ENCODE data around the gene TNRC18. TPM values are rescaled to one million over a fixed set of nuclear protein-coding genes. Genes with fewer than 3 reads are reported as not detected.
"Not testable (repeated sequence)": the region's sequence is repeated elsewhere in the genome, so short reads cannot be mapped to it uniquely, and the experiment has no call there.

The TNRC18 gene
- total and polyA plus RNA-seq, 4 donors = 33.4 to 117 (median 84.1) TPM

DNA sequence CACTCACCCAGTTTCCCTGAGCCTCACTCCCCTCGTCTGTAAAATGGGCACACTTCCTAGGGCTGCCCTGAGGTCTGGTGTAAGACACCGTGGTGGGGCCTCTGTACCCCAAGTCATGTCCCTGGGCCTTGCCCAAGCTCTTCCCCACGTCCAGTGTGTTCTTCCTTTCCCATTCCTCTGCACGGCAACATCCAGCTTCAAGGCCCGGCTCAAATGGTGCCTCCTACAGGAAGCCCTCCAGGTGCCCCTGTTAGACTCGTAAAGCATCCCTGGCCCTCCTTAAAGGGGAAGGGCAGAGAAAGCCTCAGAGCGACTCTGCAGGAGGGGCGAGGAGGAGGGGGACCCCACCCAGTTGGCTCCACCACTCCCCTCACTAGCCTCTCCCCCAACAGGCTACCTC, 132.3 kb downstream of the TNRC18 start:
- Histone ChIP-seq H3K4me1 (ENCODE audit: control insufficient read depth in 5 of 5, insufficient read depth in 5 of 5, low read length in 5 of 5) (no peaks in the 10 kb centered on the region), H3K27ac (ENCODE audit: low read depth in 1 of 2, low read length in 1 of 2) (no peak overlapping the region), H3K36me3 (ENCODE audit: control insufficient read depth in 4 of 4, insufficient read depth in 4 of 4, low read length in 4 of 4) (peaks cover 0 to 9% (median 4%) of the 10 kb centered on the region in 4 donors), H3K4me3 (no peak overlapping the region), H3K9ac (ENCODE audit: insufficient read depth in 1 of 2, low read length in 2 of 2) (no peak overlapping the region), H3K9me3 (ENCODE audit: control insufficient read depth in 4 of 4, insufficient read depth in 3 of 4, low read length in 3 of 4) (peaks cover 0 to 9% (median 0%) of the 10 kb centered on the region in 4 donors), H3K27me3 (ENCODE audit: control insufficient read depth in 3 of 3, insufficient read depth in 3 of 3, low read length in 2 of 3) (no peaks in the 10 kb centered on the region)
- WGBS, 2 donors = 87 to 90% methylated on average over 8 of the region's 8 CpGs
- TF ChIP-seq, protein P1, sequence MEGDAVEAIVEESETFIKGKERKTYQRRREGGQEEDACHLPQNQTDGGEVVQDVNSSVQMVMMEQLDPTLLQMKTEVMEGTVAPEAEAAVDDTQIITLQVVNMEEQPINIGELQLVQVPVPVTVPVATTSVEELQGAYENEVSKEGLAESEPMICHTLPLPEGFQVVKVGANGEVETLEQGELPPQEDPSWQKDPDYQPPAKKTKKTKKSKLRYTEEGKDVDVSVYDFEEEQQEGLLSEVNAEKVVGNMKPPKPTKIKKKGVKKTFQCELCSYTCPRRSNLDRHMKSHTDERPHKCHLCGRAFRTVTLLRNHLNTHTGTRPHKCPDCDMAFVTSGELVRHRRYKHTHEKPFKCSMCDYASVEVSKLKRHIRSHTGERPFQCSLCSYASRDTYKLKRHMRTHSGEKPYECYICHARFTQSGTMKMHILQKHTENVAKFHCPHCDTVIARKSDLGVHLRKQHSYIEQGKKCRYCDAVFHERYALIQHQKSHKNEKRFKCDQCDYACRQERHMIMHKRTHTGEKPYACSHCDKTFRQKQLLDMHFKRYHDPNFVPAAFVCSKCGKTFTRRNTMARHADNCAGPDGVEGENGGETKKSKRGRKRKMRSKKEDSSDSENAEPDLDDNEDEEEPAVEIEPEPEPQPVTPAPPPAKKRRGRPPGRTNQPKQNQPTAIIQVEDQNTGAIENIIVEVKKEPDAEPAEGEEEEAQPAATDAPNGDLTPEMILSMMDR (IDR thresholded peaks at IDR 0.05; ENCODE audit: control extremely low read depth, extremely low read depth) = no peak
- no peak for DNase-seq
- ATAC-seq (ENCODE audit: insufficient read depth, low FRiP score) = no peak

DNA sequence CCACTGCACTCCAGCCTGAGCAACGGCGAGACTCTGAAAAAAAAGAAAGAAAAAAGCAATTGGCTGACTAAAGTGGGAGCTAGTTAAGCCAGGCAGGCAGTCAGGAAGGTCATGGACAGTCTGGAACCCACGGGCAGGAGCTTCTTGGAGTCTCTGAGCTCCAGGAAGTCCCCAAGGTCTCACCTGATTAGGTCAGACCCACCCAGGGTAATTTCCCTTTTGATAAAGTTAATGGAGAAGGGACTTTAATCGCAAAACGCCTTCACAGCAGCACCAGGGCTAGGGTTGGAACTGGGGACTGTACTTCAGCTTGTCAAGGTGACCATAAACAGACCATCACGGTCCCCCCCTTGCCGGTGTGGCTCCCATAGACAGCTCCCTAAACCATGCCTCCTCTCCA, 134.3 kb downstream of the TNRC18 start:
- Histone ChIP-seq H3K36me3 (ENCODE audit: control insufficient read depth in 4 of 4, insufficient read depth in 4 of 4, low read length in 4 of 4) (peaks cover 0 to 9% (median 3%) of the 10 kb centered on the region in 4 donors), H3K9me3 (ENCODE audit: control insufficient read depth in 4 of 4, insufficient read depth in 3 of 4, low read length in 3 of 4) (peaks cover 0 to 3% (median 0%) of the 10 kb centered on the region in 4 donors), H3K27ac (ENCODE audit: low read depth in 1 of 2, low read length in 1 of 2) (no peak overlapping the region), H3K4me1 (ENCODE audit: control insufficient read depth in 5 of 5, insufficient read depth in 5 of 5, low read length in 5 of 5) (peaks cover 0 to 6% (median 0%) of the 10 kb centered on the region in 5 donors), H3K9ac (ENCODE audit: insufficient read depth in 1 of 2, low read length in 2 of 2) (no peak overlapping the region), H3K4me3 (no peak overlapping the region), H3K27me3 (ENCODE audit: control insufficient read depth in 3 of 3, insufficient read depth in 3 of 3, low read length in 2 of 3) (no peaks in the 10 kb centered on the region)
- WGBS, 2 donors = 81% methylated on average over 7 of the region's 7 CpGs
- DNase-seq (no peak), ATAC-seq (ENCODE audit: insufficient read depth, low FRiP score) (no peak)
- TF ChIP-seq, protein P1 (IDR thresholded peaks at IDR 0.05; ENCODE audit: control extremely low read depth, extremely low read depth) = no peak

DNA sequence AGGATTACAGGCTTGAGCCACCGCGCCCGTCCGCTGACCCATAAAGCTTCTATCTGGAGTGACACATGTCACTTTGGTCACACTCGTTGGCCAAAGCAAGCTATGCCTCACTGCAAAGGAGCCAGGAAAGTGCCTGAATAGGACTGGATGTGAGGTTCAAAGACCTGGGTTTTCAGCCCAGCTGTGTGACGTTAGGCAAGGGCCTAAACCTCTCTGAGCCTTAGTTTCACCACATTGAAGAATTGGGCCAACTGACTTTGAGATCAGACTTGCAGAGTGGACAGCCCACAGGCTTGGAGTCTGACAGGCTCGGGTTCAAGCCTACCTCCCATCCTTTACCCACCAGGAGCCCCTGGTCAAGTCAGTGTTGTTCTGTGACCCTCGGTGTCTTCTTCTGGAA, 135.1 kb downstream of the TNRC18 start:
- not testable (repeated sequence) for DNase-seq; H3K36me3 ChIP-seq (ENCODE audit: control insufficient read depth in 4 of 4, insufficient read depth in 4 of 4, low read length in 4 of 4); H3K9me3 ChIP-seq (ENCODE audit: control insufficient read depth in 4 of 4, insufficient read depth in 3 of 4, low read length in 3 of 4); H3K9ac ChIP-seq (ENCODE audit: insufficient read depth in 1 of 2, low read length in 2 of 2); ATAC-seq (ENCODE audit: insufficient read depth, low FRiP score); H3K4me3 ChIP-seq; H3K4me1 ChIP-seq (ENCODE audit: control insufficient read depth in 5 of 5, insufficient read depth in 5 of 5, low read length in 5 of 5); H3K27me3 ChIP-seq (ENCODE audit: control insufficient read depth in 3 of 3, insufficient read depth in 3 of 3, low read length in 2 of 3); H3K27ac ChIP-seq (ENCODE audit: low read depth in 1 of 2, low read length in 1 of 2)
- 92 to 94% methylated on average over 8 of the region's 8 CpGs for WGBS, 2 donors

DNA sequence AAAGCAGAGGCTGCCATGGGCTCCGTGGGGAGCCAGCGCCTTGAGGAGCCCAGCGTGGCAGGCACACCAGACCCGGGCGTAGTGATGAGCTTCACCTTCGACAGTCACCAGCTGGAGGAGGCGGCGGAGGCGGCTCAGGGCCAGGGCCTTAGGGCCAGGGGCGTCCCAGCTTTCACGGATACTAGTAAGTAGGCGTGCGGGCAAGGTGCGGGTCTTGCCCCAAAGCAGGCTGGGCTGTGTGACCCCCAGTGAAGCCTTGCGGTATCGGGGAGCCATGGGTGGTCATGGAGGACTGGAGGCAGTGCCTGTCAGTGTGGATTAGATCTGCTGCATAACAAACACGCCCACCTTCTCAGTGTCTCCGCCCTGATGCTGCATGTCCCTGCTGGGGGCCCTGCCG, 135.8 kb downstream of the TNRC18 start:
- 95 to 97% methylated on average over 19 of the region's 19 CpGs for WGBS, 2 donors
- Histone ChIP-seq H3K9ac (ENCODE audit: insufficient read depth in 1 of 2, low read length in 2 of 2) (no peak overlapping the region), H3K9me3 (ENCODE audit: control insufficient read depth in 4 of 4, insufficient read depth in 3 of 4, low read length in 3 of 4) (peaks cover 0 to 2% (median 0%) of the 10 kb centered on the region in 4 donors), H3K4me1 (ENCODE audit: control insufficient read depth in 5 of 5, insufficient read depth in 5 of 5, low read length in 5 of 5) (peaks cover 0 to 8% (median 0%) of the 10 kb centered on the region in 5 donors), H3K27ac (ENCODE audit: low read depth in 1 of 2, low read length in 1 of 2) (no peak overlapping the region), H3K27me3 (ENCODE audit: control insufficient read depth in 3 of 3, insufficient read depth in 3 of 3, low read length in 2 of 3) (no peaks in the 10 kb centered on the region), H3K36me3 (ENCODE audit: control insufficient read depth in 4 of 4, insufficient read depth in 4 of 4, low read length in 4 of 4) (peaks cover 0 to 9% (median 1%) of the 10 kb centered on the region in 4 donors), H3K4me3 (no peak overlapping the region)
- TF ChIP-seq, protein P1 (IDR thresholded peaks at IDR 0.05; ENCODE audit: control extremely low read depth, extremely low read depth) = no peak
- DNase-seq = no peak
- no peak for ATAC-seq (ENCODE audit: insufficient read depth, low FRiP score)

DNA sequence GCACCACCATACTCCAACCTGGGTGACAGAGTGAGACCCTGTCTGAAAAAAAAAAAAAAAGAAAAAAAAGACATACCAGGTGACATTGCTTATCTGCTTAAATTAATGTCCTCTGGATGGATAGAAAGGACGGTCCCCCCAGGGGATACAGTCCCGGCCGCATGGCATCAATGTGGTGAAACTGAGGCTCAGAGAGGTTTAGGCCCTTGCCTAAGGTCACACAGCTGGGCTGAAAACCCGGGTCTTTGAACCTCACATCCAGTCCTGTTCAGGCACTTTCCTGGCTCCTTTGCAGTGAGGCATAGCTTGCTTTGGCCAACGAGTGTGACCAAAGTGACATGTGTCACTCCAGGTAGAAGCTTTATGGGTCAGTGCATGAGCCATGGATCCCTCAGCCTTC, 136.3 kb downstream of the TNRC18 start:
- H3K27me3 ChIP-seq (ENCODE audit: control insufficient read depth in 3 of 3, insufficient read depth in 3 of 3, low read length in 2 of 3); H3K9ac ChIP-seq (ENCODE audit: insufficient read depth in 1 of 2, low read length in 2 of 2); DNase-seq; H3K4me3 ChIP-seq; H3K9me3 ChIP-seq (ENCODE audit: control insufficient read depth in 4 of 4, insufficient read depth in 3 of 4, low read length in 3 of 4); H3K27ac ChIP-seq (ENCODE audit: low read depth in 1 of 2, low read length in 1 of 2); H3K4me1 ChIP-seq (ENCODE audit: control insufficient read depth in 5 of 5, insufficient read depth in 5 of 5, low read length in 5 of 5); ATAC-seq (ENCODE audit: insufficient read depth, low FRiP score); H3K36me3 ChIP-seq (ENCODE audit: control insufficient read depth in 4 of 4, insufficient read depth in 4 of 4, low read length in 4 of 4): not testable (repeated sequence)
- 89 to 90% methylated on average over 5 of the region's 5 CpGs for WGBS, 2 donors

All from lung (tissue), 12 donors.